ENCODE measurements around the gene FAM237A. TPM values are rescaled to one million over a fixed set of nuclear protein-coding genes. Genes with fewer than 3 reads are reported as not detected.

Gene FAM237A
- total and polyA plus RNA-seq, 2 donors (not counting 1 experiment from before 2014, with no cell fraction given): not detected

- Histone ChIP-seq H3K27ac (ENCODE audit: insufficient read depth, low read length) (no peak overlapping the region), H3K4me3 (replicated peaks in 1 of 4; ENCODE audit: control extremely low read depth in 1 of 4, insufficient read depth in 1 of 4, low read depth in 3 of 4, low read length in 4 of 4) (no peak overlapping the region), H3K79me2 (ENCODE audit: control insufficient read depth, insufficient read depth, low read length) (no peaks in the 10 kb centered on the region), H3K9ac (ENCODE audit: insufficient read depth, low read length) (no peak overlapping the region), H3K9me3 (ENCODE audit: control insufficient read depth, insufficient read depth, low read depth, low read length) (no peaks in the 10 kb centered on the region), H4K20me1 (ENCODE audit: control insufficient read depth, extremely low read depth, insufficient read depth, low read length) (no peaks in the 10 kb centered on the region), H3K36me3 (ENCODE audit: control insufficient read depth, insufficient read depth, low read length) (no peaks in the 10 kb centered on the region), H2AFZ (ENCODE audit: low read length) (no peak overlapping the region), H3K27me3 (ENCODE audit: control insufficient read depth, insufficient read depth, low read length) (peaks cover 5% of the 10 kb centered on the region), H3K4me2 (ENCODE audit: extremely low read depth, insufficient read depth, low read length) (no peak overlapping the region), H3K4me1 (ENCODE audit: control insufficient read depth, extremely low read depth, insufficient read depth, low read length) (no peaks in the 10 kb centered on the region)
- TF ChIP-seq CTCF (conservative IDR thresholded peaks at IDR 0.05 in 1 of 2, IDR thresholded peaks at IDR 0.05 in 1 of 2; ENCODE audit: low read depth in 1 of 2, low read length in 2 of 2) (no peak), EZH2 (IDR thresholded peaks at IDR 0.05; ENCODE audit: low read length, missing control alignments) (no peak)
- no peak for DNase-seq (ENCODE audit: low read depth in 2 of 2)
Observed at GRCh38 chr2:206641226-206641625, 1.1 kb upstream of the FAM237A start.

- Histone ChIP-seq H3K27me3 (ENCODE audit: control insufficient read depth, insufficient read depth, low read length) (no peaks in the 10 kb centered on the region), H4K20me1 (ENCODE audit: control insufficient read depth, extremely low read depth, insufficient read depth, low read length) (no peaks in the 10 kb centered on the region), H3K79me2 (ENCODE audit: control insufficient read depth, insufficient read depth, low read length) (no peaks in the 10 kb centered on the region), H3K36me3 (ENCODE audit: control insufficient read depth, insufficient read depth, low read length) (no peaks in the 10 kb centered on the region), H3K4me2 (ENCODE audit: extremely low read depth, insufficient read depth, low read length) (no peak overlapping the region), H2AFZ (ENCODE audit: low read length) (no peak overlapping the region), H3K9me3 (ENCODE audit: control insufficient read depth, insufficient read depth, low read depth, low read length) (no peaks in the 10 kb centered on the region), H3K27ac (ENCODE audit: insufficient read depth, low read length) (no peak overlapping the region), H3K9ac (ENCODE audit: insufficient read depth, low read length) (no peak overlapping the region), H3K4me1 (ENCODE audit: control insufficient read depth, extremely low read depth, insufficient read depth, low read length) (no peaks in the 10 kb centered on the region), H3K4me3 (replicated peaks in 1 of 4; ENCODE audit: control extremely low read depth in 1 of 4, insufficient read depth in 1 of 4, low read depth in 3 of 4, low read length in 4 of 4) (no peak overlapping the region)
- no peak for TF ChIP-seq EZH2 (IDR thresholded peaks at IDR 0.05; ENCODE audit: low read length, missing control alignments)
- no peak for TF ChIP-seq CTCF (conservative IDR thresholded peaks at IDR 0.05 in 1 of 2, IDR thresholded peaks at IDR 0.05 in 1 of 2; ENCODE audit: low read depth in 1 of 2, low read length in 2 of 2)
- peak in 1 of 2 donors; percentile 41 for DNase-seq (ENCODE audit: low read depth in 2 of 2)
Observed at GRCh38 chr2:206647985-206648384, 5.7 kb downstream of the FAM237A start.

DNA sequence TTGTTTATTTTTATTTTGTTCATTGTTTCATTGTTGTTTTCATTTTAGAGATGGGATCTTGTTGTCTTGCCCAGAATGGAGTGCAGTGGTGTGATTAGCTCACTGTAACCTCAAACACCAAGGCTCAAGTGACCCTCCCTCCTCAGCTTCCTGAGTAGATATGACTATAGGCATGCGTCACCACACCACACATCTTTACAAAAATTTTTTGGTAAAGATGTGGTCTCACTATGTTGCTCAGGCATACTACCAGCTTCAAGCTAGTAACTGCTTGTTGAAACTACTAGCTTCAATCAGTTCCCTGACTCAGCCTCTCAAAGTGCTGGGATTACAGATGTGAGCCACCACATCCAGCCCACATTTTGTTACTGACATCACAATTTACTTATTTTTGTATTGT is 14.8 kb downstream of the FAM237A start:
- no peak overlapping the region for H2AFZ ChIP-seq (ENCODE audit: low read length)
- no peak overlapping the region for H3K4me3 ChIP-seq (replicated peaks in 1 of 4; ENCODE audit: control extremely low read depth in 1 of 4, insufficient read depth in 1 of 4, low read depth in 3 of 4, low read length in 4 of 4)
- no peaks in the 10 kb centered on the region for H3K27me3 ChIP-seq (ENCODE audit: control insufficient read depth, insufficient read depth, low read length)
- H3K4me2 ChIP-seq (ENCODE audit: extremely low read depth, insufficient read depth, low read length): no peak overlapping the region
- TF ChIP-seq EZH2 (IDR thresholded peaks at IDR 0.05; ENCODE audit: low read length, missing control alignments): no peak
- TF ChIP-seq CTCF (conservative IDR thresholded peaks at IDR 0.05 in 1 of 2, IDR thresholded peaks at IDR 0.05 in 1 of 2; ENCODE audit: low read depth in 1 of 2, low read length in 2 of 2): no peak
- no peaks in the 10 kb centered on the region for H3K36me3 ChIP-seq (ENCODE audit: control insufficient read depth, insufficient read depth, low read length)
- no peaks in the 10 kb centered on the region for H3K4me1 ChIP-seq (ENCODE audit: control insufficient read depth, extremely low read depth, insufficient read depth, low read length)
- no peaks in the 10 kb centered on the region for H4K20me1 ChIP-seq (ENCODE audit: control insufficient read depth, extremely low read depth, insufficient read depth, low read length)
- no peaks in the 10 kb centered on the region for H3K9me3 ChIP-seq (ENCODE audit: control insufficient read depth, insufficient read depth, low read depth, low read length)
- no peak overlapping the region for H3K27ac ChIP-seq (ENCODE audit: insufficient read depth, low read length)
- no peak overlapping the region for H3K9ac ChIP-seq (ENCODE audit: insufficient read depth, low read length)
- no peaks in the 10 kb centered on the region for H3K79me2 ChIP-seq (ENCODE audit: control insufficient read depth, insufficient read depth, low read length)
- DNase-seq (ENCODE audit: low read depth in 2 of 2): no peak
